K562 (cell line): ENCODE measurements around the gene SLC4A1. TPM values are rescaled to one million over a fixed set of nuclear protein-coding genes. Genes with fewer than 3 reads are reported as not detected.

ENCODE experiments used
- ATAC-seq: fragments of 200-7000 bp; cut with Tn5 transposase; 3 replicates; pipeline ENCODE4 v1.9.1; 2020; ENCODE audit warnings: moderate library complexity
- BruUV-seq: library from RNA; stranded (reverse); fragments of 400-500 nt; replicated peaks from 2 replicates; lab custom pipeline; 2021; lab: Mats Ljungman, UMichigan
- CTCF ChIA-PET: fragments of 300-600 bp; formaldehyde crosslinking; extraction: SDS; loops from one replicate; lab custom pipeline; 2021; ENCODE audit warnings: low intra/inter-chr PET ratio; lab: Yijun Ruan, JAX
- POLR2A ChIA-PET: fragments of 300-600, 350-650 bp; sonication (Branson Sonifier 250); formaldehyde crosslinking; extraction: SDS; loops from one replicate; lab custom pipeline; 2021; ENCODE audit warnings: antibody characterized with exemption, inconsistent platforms; lab: Yijun Ruan, JAX
- DNase-seq, 4 experiments: peaks; one replicate each; pipeline versions ENCODE4 v3.0.0 to v3.0.0-alpha.2; 2011 to 2018; ENCODE audit warnings: low spot score in 3 of 4, mixed read lengths in 3 of 4; ENCODE audit errors: extremely low read depth in 1 of 4
- FAIRE-seq: peaks from 2 replicates; lab custom pipeline; 2011; peaks lifted over from hg19 to GRCh38; lab: Jason Lieb, UNC
- H2AFZ ChIP-seq: 2 replicates; pipeline ENCODE4 v1.6.0; 2011; ENCODE audit warnings: low read depth, low read length, control low read depth, inconsistent platforms
- H3K27ac ChIP-seq: fragments of 200-600 bp; 3 replicates; pipeline ENCODE4 v1.8.0; 2011; ENCODE audit warnings: low read depth, mild to moderate bottlenecking, control low read depth, inconsistent platforms, low read length, moderate library complexity, mixed read lengths; ENCODE audit errors: extremely low read depth
- H3K27me3 ChIP-seq, 2 experiments: fragments of 300-600 bp in 1 of 2; 2 replicates in 1 of 2; 3 replicates in 1 of 2; pipeline versions ENCODE4 v1.6.0 to v1.8.0; 2011; ENCODE audit warnings: inconsistent platforms in 2 of 2, low read length in 2 of 2, mild to moderate bottlenecking in 1 of 2, mixed read lengths in 1 of 2, moderate library complexity in 1 of 2; ENCODE audit not compliant: control insufficient read depth in 2 of 2, insufficient read depth in 2 of 2
- H3K36me3 ChIP-seq: fragments of 300-600 bp; 3 replicates; pipeline ENCODE4 v1.8.0; 2011; ENCODE audit warnings: mild to moderate bottlenecking, low read length, inconsistent platforms; ENCODE audit not compliant: control insufficient read depth, insufficient read depth
- H3K4me1 ChIP-seq, 2 experiments: fragments of 200-600 bp in 1 of 2; replicated peaks in 1 of 2; 2 replicates in 1 of 2; 3 replicates in 1 of 2; pipeline versions ENCODE4 v1.5.1 to v1.8.0; 2011; ENCODE audit warnings: inconsistent platforms in 2 of 2, low read length in 2 of 2, mild to moderate bottlenecking in 1 of 2, mixed read lengths in 1 of 2, moderate library complexity in 1 of 2; ENCODE audit not compliant: control insufficient read depth in 2 of 2, insufficient read depth in 2 of 2
- H3K4me2 ChIP-seq: 2 replicates; pipeline ENCODE4 v1.6.1; 2011; ENCODE audit warnings: low read length, control low read depth, inconsistent platforms, mixed read lengths; ENCODE audit not compliant: insufficient read depth
- H3K4me3 ChIP-seq: fragments of 200-600 bp; sonication (generic), shearing (Covaris generic); 2 replicates; pipeline ENCODE4 v1.5.1; 2016; ENCODE audit warnings: control low read depth, inconsistent platforms
- H3K79me2 ChIP-seq: fragments of 200-600 bp; 3 replicates; pipeline ENCODE4 v1.8.0; 2011; ENCODE audit warnings: low read length, inconsistent platforms; ENCODE audit not compliant: control insufficient read depth, insufficient read depth
- H3K9ac ChIP-seq, 2 experiments: 2 replicates each; pipeline versions ENCODE4 v1.6.0 to v1.6.1; 2011; ENCODE audit warnings: low read depth in 2 of 2, low read length in 2 of 2, control low read depth in 1 of 2, inconsistent platforms in 1 of 2, mild to moderate bottlenecking in 1 of 2, mixed read lengths in 1 of 2; ENCODE audit not compliant: insufficient read depth in 1 of 2
- H3K9me1 ChIP-seq: one replicate; pipeline ENCODE4 v1.6.0; 2011; ENCODE audit warnings: inconsistent platforms, mild to moderate bottlenecking, low read length, moderate library complexity; ENCODE audit not compliant: control insufficient read depth, insufficient read depth
- H3K9me3 ChIP-seq: replicated peaks from 2 replicates; pipeline ENCODE4 v1.5.1; 2011; ENCODE audit warnings: low read depth, low read length, inconsistent platforms; ENCODE audit not compliant: control insufficient read depth, insufficient read depth
- H4K20me1 ChIP-seq: replicated peaks from 2 replicates; pipeline ENCODE4 v1.6.1; 2011; ENCODE audit warnings: low read length, inconsistent platforms, mixed read lengths; ENCODE audit not compliant: control insufficient read depth, insufficient read depth
- BCOR ChIP-seq: fragments of 450-650 bp; IDR thresholded peaks from 2 replicates; pipeline ENCODE4 v1.6.1; 2016
- BRD9 ChIP-seq: fragments of 450-650 bp; IDR thresholded peaks from 2 replicates; pipeline ENCODE4 v1.6.1; 2018; ENCODE audit warnings: low read depth; ENCODE audit not compliant: partially characterized antibody
- CHCHD3 ChIP-seq: fragments of 250-450 bp; sonication (Bioruptor Pico); IDR thresholded peaks from 2 replicates; pipeline ENCODE4 v2.1.2; 2022; ENCODE audit warnings: mild to moderate bottlenecking
- ESRRA ChIP-seq: fragments of 450-650 bp; IDR thresholded peaks from 2 replicates; pipeline ENCODE4 v1.6.1; 2014; ENCODE audit warnings: low read depth, mild to moderate bottlenecking, moderate library complexity, borderline replicate concordance
- KDM1A ChIP-seq, 2 experiments: fragments of 450-650 bp; IDR thresholded peaks; 2 replicates each; pipeline ENCODE4 v1.6.1; 2016; ENCODE audit warnings: mild to moderate bottlenecking in 2 of 2
- MYC ChIP-seq, 2 experiments: fragments of 250-450 bp in 1 of 2; sonication (Bioruptor Pico) in 1 of 2; IDR thresholded peaks; 2 replicates each; pipeline versions ENCODE4 v1.5.1 to v1.6.1; 2012 to 2021; ENCODE audit warnings: low read depth in 2 of 2, borderline replicate concordance in 1 of 2, improper control_type of control experiment in 1 of 2, low read length in 1 of 2, mild to moderate bottlenecking in 1 of 2, moderate library complexity in 1 of 2
- NR1H2 ChIP-seq: sonication (generic); formaldehyde crosslinking; IDR thresholded peaks from 2 replicates; pipeline ENCODE4 v1.4.0; 2020; ENCODE audit warnings: mild to moderate bottlenecking, missing genetic modification reagents
- PKNOX1 ChIP-seq: fragments of 450-650 bp; IDR thresholded peaks from 2 replicates; pipeline ENCODE4 v1.6.1; 2016
- PML ChIP-seq: IDR thresholded peaks from 2 replicates; pipeline ENCODE4 v1.6.1; 2012; ENCODE audit warnings: low read length, inconsistent platforms
- PRDM10 ChIP-seq: fragments of 450-650 bp; IDR thresholded peaks from 2 replicates; pipeline ENCODE4 v1.6.1; 2018; ENCODE audit not compliant: partially characterized antibody
- RBM25 ChIP-seq: fragments of 200-400 bp; formaldehyde crosslinking; IDR thresholded peaks from 2 replicates; pipeline ENCODE4 v1.6.1; 2018; ENCODE audit warnings: low read length, low read depth, moderate library complexity; ENCODE audit not compliant: severe bottlenecking
- SRSF9 ChIP-seq: fragments of 200-400 bp; formaldehyde crosslinking; IDR thresholded peaks from 2 replicates; pipeline ENCODE4 v1.6.1; 2017; ENCODE audit warnings: low read depth, low read length, borderline replicate concordance
- ZNF140 ChIP-seq: fragments of 250-450 bp; sonication (Bioruptor Pico); IDR thresholded peaks from 2 replicates; pipeline ENCODE4 v1.8.0; 2021; ENCODE audit warnings: moderate library complexity, mild to moderate bottlenecking, inconsistent platforms
- ZNF174 ChIP-seq: fragments of 250-450 bp; sonication (Bioruptor Pico); IDR thresholded peaks from 2 replicates; pipeline ENCODE4 v1.4.0; 2020; ENCODE audit warnings: mild to moderate bottlenecking
- ZNF24 ChIP-seq: fragments of 450-650 bp; IDR thresholded peaks from 2 replicates; pipeline ENCODE4 v1.6.1; 2016
- ZNF76 ChIP-seq: fragments of 250-450 bp; sonication (Bioruptor Pico); IDR thresholded peaks from 2 replicates; pipeline ENCODE4 v1.4.0; 2020; ENCODE audit warnings: mild to moderate bottlenecking, moderate library complexity, borderline replicate concordance
- WGBS: fragments of 100-300 bp; shearing (Covaris generic); methylation state at CpG from one replicate; pipeline ENCODE4 v1.1.6; 2016; ENCODE audit warnings: low coverage, mixed read lengths; ENCODE audit not compliant: insufficient coverage; ENCODE audit errors: missing lambda C conversion rate; 5-methylcytosine and 5-hydroxymethylcytosine counted together
- in situ Hi-C: fragments of 300-500 bp; cut with MboI; formaldehyde crosslinking; loops from 4 replicates; pipeline ENCODE4 v1.15.0; 2018; ENCODE audit warnings: inconsistent platforms, mixed read lengths
- intact Hi-C: fragments of 100-400 bp; cut with micrococcal nuclease; formaldehyde crosslinking; loops from 2 replicates; pipeline ENCODE4 v1.14.2; 2022
- polyA plus RNA-seq, 8 experiments: library from polyadenylated mRNA; depleted of rRNA in 4 of 8; stranded (reverse) in 5 of 8; unstranded in 3 of 8; fragments of >200 nt; fragmentation: Nextera tagmentation in 2 of 8; fragmentation: Illumina TruSeq in 1 of 8; extraction: Ambion mirVana in 2 of 8; extraction: Trizol in 1 of 8; gene quantifications; 2 replicates each; pipeline versions ENCODE4 v1.2.1 to v1.2.3, GENCODE V29; 2011 to 2014; ENCODE audit warnings: inconsistent platforms in 1 of 8, missing spikeins in 1 of 8
- total RNA-seq, 7 experiments: library from RNA; depleted of rRNA in 6 of 7; stranded (reverse); fragments of >200 nt in 6 of 7; fragmentation: Illumina TruSeq in 2 of 7; extraction: Trizol in 2 of 7; gene quantifications; 2 replicates each; pipeline versions ENCODE4 v1.2.1 to v1.2.3, GENCODE V29; 2011 to 2021; ENCODE audit warnings: low replicate concordance in 1 of 7

Gene SLC4A1
- total and polyA plus RNA-seq, 9 of the 15 experiments (the other 6 are each of a cell fraction or from before 2014, with no cell fraction given): 0.14 to 1.00 (median 0.53) TPM

GRCh38 chr17:44249501-44250246, 18.3 kb downstream of the SLC4A1 start:
- H2AFZ ChIP-seq: no peak overlapping the region
- H3K27ac ChIP-seq: no peak overlapping the region
- H3K9me1 ChIP-seq: no peaks in the 10 kb centered on the region
- ChIA-PET POLR2A (no interaction called here), CTCF (no interaction called here)
- peaks cover 4% of the 10 kb centered on the region; the same call in 1 of the 2 replicates for H4K20me1 ChIP-seq
- TF ChIP-seq PML (no peak), RBM25 (peak; percentile 76), ZNF76 (no peak), PRDM10 (no peak), PKNOX1 (peak; percentile 30; the same call in 1 of the 2 replicates), ZNF140 (CRISPR knock-in tag) (no peak), CHCHD3 (no peak), BRD9 (no peak), KDM1A (IDR thresholded peaks at IDR 0.05) (peak; percentile 49 to 68; a peak in 2 of 4 replicates), SRSF9 (no peak), MYC (IDR thresholded peaks at IDR 0.05; ENCODE audit: low read depth, low read length) (no peak), MYC (CRISPR knock-in tag; IDR thresholded peaks at IDR 0.05; ENCODE audit: borderline replicate concordance, low read depth) (no peak), ESRRA (peak; percentile 95), ZNF174 (CRISPR knock-in tag) (no peak), BCOR (peak; percentile 79; the same call in 1 of the 2 replicates), ZNF24 (peak; percentile 85; the same call in 1 of the 2 replicates), NR1H2 (no peak)
- no peak overlapping the region for H3K4me3 ChIP-seq
- H3K27me3 ChIP-seq: peaks cover 5 to 18% of the 10 kb centered on the region in 2 experiments; a peak in 3 of 5 replicates
- no peaks in the 10 kb centered on the region for H3K36me3 ChIP-seq
- no peaks in the 10 kb centered on the region for H3K79me2 ChIP-seq
- WGBS: 35% methylated on average over 9 of the region's 9 CpGs
- intact Hi-C loops: no loop called here
- no peak overlapping the region for H3K9ac ChIP-seq
- no peak for DNase-seq
- H3K4me1 ChIP-seq: peaks cover 25 to 42% of the 10 kb centered on the region in 2 experiments; a peak in 4 of 5 replicates
- H3K9me3 ChIP-seq: no peaks in the 10 kb centered on the region
- BruUV-seq: no TSS peak
- no peak for FAIRE-seq
- ATAC-seq: no peak
- no peak overlapping the region for H3K4me2 ChIP-seq
- in situ Hi-C loops: no loop called here
